PFSK-1 (cell line): ENCODE results near the gene JKAMP.

ENCODE experiments used
- REST ChIP-seq, 2 experiments: IDR thresholded peaks; 2 replicates each; pipeline versions ENCODE4 v1.6.1 to v1.8.0; 2011 to 2012; ENCODE audit warnings: low read depth in 2 of 2, low read length in 2 of 2, control low read depth in 1 of 2, inconsistent platforms in 1 of 2, mild to moderate bottlenecking in 1 of 2, moderate library complexity in 1 of 2; ENCODE audit not compliant: insufficient read depth in 1 of 2
- SIN3A ChIP-seq: IDR thresholded peaks from 2 replicates; pipeline ENCODE4 v1.6.1; 2012; ENCODE audit warnings: mild to moderate bottlenecking, low read length, moderate library complexity, borderline replicate concordance; ENCODE audit not compliant: insufficient read depth

DNA sequence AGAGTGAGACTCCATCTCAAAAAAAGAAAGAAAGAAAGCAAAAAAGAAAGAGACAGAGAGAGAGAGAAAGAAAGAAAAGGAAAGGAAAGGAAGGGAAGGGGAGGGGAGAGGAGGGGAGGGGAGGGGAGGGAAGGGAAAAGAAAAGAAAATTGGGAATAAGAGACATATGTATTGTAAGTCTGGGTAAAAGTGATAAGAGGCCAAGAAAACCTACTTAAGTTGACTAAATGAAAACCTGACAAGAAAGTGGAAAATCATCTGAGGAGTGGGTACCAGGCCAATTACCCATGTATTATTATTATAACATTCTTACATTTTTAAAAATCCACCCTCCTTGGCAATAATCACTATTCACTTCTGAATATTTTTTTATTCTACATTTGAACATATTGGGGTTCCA, 46.0 kb downstream of the JKAMP start:
- TF ChIP-seq REST (IDR thresholded peaks at IDR 0.05; ENCODE audit: insufficient read depth in 1 of 2, low read depth in 2 of 2, low read length in 2 of 2) (no peak), SIN3A (no peak)
